Caco-2 (cell line): ENCODE data around the gene EIF3F. TPM values are rescaled to one million over a fixed set of nuclear protein-coding genes. Genes with fewer than 3 reads are reported as not detected.

ENCODE experiments used
- BruUV-seq: library from RNA; stranded (reverse); fragments of 400-500 nt; replicated peaks from 2 replicates; lab custom pipeline; 2021; lab: Mats Ljungman, UMichigan
- CTCF ChIA-PET: fragments of 300-600 bp; sonication (Branson Sonifier 250); formaldehyde crosslinking; loops from one replicate; lab custom pipeline; 2022; ENCODE audit warnings: antibody characterized with exemption; lab: Charles Lee
- POLR2A ChIA-PET: fragments of 300-600 bp; sonication (Branson Sonifier 250); formaldehyde crosslinking; loops from one replicate; lab custom pipeline; 2022; ENCODE audit warnings: antibody characterized with exemption; lab: Charles Lee
- DNase-seq, 2 experiments: peaks; one replicate each; pipeline versions ENCODE4 v3.0.0 to v3.0.0-alpha.2; 2020 to 2022
- H3K27me3 ChIP-seq: replicated peaks from 2 replicates; pipeline ENCODE4 v1.6.0; 2011; ENCODE audit warnings: low read length; ENCODE audit not compliant: control insufficient read depth, insufficient read depth
- H3K36me3 ChIP-seq: 2 replicates; pipeline ENCODE4 v1.5.1; 2011; ENCODE audit warnings: low read length; ENCODE audit not compliant: control insufficient read depth, insufficient read depth
- H3K4me1 ChIP-seq: fragments of 250-450 bp; sonication (Bioruptor Pico); 2 replicates; pipeline ENCODE4 v1.5.1; 2020; ENCODE audit warnings: mild to moderate bottlenecking
- H3K4me3 ChIP-seq: 2 replicates; pipeline ENCODE4 v1.5.1; 2011; ENCODE audit warnings: low read depth, mild to moderate bottlenecking, control low read depth, low read length
- H3K9me3 ChIP-seq: fragments of 250-450 bp; sonication (Bioruptor Pico); 2 replicates; pipeline ENCODE4 v1.5.1; 2020; ENCODE audit warnings: mild to moderate bottlenecking, moderate library complexity
- H3K27ac Mint-ChIP-seq: one replicate; pipeline ENCODE4 v1.8.0; 2022; ENCODE audit warnings: mixed read lengths; ENCODE audit not compliant: unreplicated experiment
- H3K27me3 Mint-ChIP-seq: one replicate; pipeline ENCODE4 v1.8.0; 2022; ENCODE audit warnings: mixed read lengths; ENCODE audit not compliant: insufficient read depth, unreplicated experiment
- H3K36me3 Mint-ChIP-seq: one replicate; pipeline ENCODE4 v1.8.0; 2022; ENCODE audit warnings: mild to moderate bottlenecking, mixed read lengths; ENCODE audit not compliant: insufficient read depth, unreplicated experiment
- H3K4me1 Mint-ChIP-seq: one replicate; pipeline ENCODE4 v1.8.0; 2022; ENCODE audit warnings: low read depth, mixed read lengths; ENCODE audit not compliant: unreplicated experiment
- H3K4me3 Mint-ChIP-seq: one replicate; pipeline ENCODE4 v1.8.0; 2022; ENCODE audit warnings: mild to moderate bottlenecking, moderate library complexity, mixed read lengths; ENCODE audit not compliant: unreplicated experiment
- H3K9me3 Mint-ChIP-seq: one replicate; pipeline ENCODE4 v1.8.0; 2022; ENCODE audit warnings: mixed read lengths; ENCODE audit not compliant: unreplicated experiment
- intact Hi-C: fragments of 100-400 bp; cut with micrococcal nuclease; formaldehyde crosslinking; loops from one replicate; pipeline ENCODE4 v1.10.0; 2022; ENCODE audit not compliant: unreplicated experiment
- total RNA-seq: library from RNA; stranded (reverse); gene quantifications from 2 replicates; pipeline ENCODE4 v1.2.3, GENCODE V29; 2022
- TF ChIP-seq, protein P1 (sequence below), 2 experiments: fragments of 200-600 bp in 1 of 2; IDR thresholded peaks; 1 replicate in 1 of 2; 2 replicates in 1 of 2; pipeline versions ENCODE4 v1.5.1 to v1.8.0; 2011 to 2022; ENCODE audit warnings: antibody characterized with exemption in 1 of 2, control low read depth in 1 of 2, inconsistent platforms in 1 of 2, low read depth in 1 of 2, low read length in 1 of 2, mild to moderate bottlenecking in 1 of 2, moderate library complexity in 1 of 2; ENCODE audit not compliant: insufficient read depth in 1 of 2, severe bottlenecking in 1 of 2, unreplicated experiment in 1 of 2

EIF3F gene
- total RNA-seq, 1 experiment from 2014 or later, result 315 TPM

DNA sequence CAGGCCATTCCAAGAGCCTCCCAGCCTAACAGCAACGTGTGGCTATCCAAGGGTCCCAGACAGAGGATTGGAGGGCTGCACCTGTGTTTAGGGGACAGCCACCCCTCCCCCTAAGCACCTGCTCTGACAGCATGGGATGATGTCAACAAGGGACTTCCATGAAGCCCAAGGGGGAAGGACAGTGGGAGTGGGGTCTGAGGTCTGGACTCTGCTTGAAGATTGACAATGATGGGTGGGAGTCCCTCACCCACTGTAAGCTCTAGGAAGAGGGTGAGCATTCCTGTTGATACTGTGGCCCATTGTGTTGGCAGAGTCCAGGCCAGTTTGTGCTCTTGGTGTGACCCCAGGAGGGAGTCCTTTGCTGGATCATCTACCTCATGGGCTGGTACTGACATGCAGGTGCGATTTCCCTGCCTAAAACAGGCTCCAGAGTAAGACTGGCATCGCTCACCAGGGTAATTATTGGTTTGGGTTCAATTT lies 47.0 kb downstream of the EIF3F start:
- peaks cover 21% of the 10 kb centered on the region for H3K27me3 Mint-ChIP-seq

DNA sequence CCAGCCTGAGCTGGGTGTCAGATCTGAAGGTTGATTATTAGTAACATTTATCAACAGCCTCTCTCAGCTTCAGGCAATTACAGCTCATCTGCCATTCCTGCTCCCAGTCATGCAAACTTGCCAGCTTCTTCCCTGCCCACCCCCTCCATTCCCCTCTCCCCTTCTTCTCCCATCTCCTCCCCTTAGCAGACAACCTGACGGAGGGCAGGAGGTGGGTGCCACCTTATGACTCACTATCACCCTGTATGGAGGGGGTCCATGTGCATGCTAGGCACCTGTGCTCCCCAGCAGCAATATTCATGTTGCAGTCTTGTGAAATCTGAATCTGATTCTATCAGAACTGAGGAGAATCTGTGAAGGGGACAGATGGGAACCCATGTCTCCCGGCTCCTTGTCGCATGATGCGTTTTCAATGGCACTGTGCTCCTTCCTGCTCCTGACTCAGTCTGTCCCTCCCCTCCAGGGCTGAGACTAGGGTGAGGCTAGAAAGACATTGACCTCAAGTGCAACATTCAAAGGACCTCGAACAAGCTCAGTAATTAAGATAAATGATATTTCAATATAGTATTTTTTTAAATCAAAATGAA lies 47.6 kb downstream of the EIF3F start:
- POLR2A ChIA-PET, result no interaction called here
- Histone ChIP-seq H3K4me1 (no peaks in the 10 kb centered on the region), H3K9me3 (no peaks in the 10 kb centered on the region), H3K4me3 (no peak overlapping the region), H3K27me3 (no peaks in the 10 kb centered on the region), H3K36me3 (no peaks in the 10 kb centered on the region)
- intact Hi-C loops, result no loop called here
- H3K27me3 Mint-ChIP-seq, result peaks cover 20% of the 10 kb centered on the region
- TF ChIP-seq, protein P1, sequence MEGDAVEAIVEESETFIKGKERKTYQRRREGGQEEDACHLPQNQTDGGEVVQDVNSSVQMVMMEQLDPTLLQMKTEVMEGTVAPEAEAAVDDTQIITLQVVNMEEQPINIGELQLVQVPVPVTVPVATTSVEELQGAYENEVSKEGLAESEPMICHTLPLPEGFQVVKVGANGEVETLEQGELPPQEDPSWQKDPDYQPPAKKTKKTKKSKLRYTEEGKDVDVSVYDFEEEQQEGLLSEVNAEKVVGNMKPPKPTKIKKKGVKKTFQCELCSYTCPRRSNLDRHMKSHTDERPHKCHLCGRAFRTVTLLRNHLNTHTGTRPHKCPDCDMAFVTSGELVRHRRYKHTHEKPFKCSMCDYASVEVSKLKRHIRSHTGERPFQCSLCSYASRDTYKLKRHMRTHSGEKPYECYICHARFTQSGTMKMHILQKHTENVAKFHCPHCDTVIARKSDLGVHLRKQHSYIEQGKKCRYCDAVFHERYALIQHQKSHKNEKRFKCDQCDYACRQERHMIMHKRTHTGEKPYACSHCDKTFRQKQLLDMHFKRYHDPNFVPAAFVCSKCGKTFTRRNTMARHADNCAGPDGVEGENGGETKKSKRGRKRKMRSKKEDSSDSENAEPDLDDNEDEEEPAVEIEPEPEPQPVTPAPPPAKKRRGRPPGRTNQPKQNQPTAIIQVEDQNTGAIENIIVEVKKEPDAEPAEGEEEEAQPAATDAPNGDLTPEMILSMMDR (IDR thresholded peaks at IDR 0.05; ENCODE audit: insufficient read depth in 1 of 2, low read depth in 1 of 2, low read length in 1 of 2, severe bottlenecking in 1 of 2, unreplicated experiment in 1 of 2), result no peak
- no peaks in the 10 kb centered on the region for H3K9me3 Mint-ChIP-seq
- no peak for DNase-seq
- no TSS peak for BruUV-seq
- H3K4me1 Mint-ChIP-seq, result no peaks in the 10 kb centered on the region
- no peak overlapping the region for H3K4me3 Mint-ChIP-seq
- no peak overlapping the region for H3K27ac Mint-ChIP-seq
- CTCF ChIA-PET, result interaction anchor here (0.9 to 4.0 kb wide), 4 partner anchors 29 to 63 kb away, joined by 3 to 103 read pairs (median 16); no protein-coding TSS in a partner anchor
- H3K36me3 Mint-ChIP-seq, result no peaks in the 10 kb centered on the region

More for the DNA sequence above, 47.0 kb downstream of the EIF3F start:
- intact Hi-C loops, result no loop called here
- Mint-ChIP-seq H3K27ac (no peak overlapping the region), H3K36me3 (no peaks in the 10 kb centered on the region), H3K9me3 (no peaks in the 10 kb centered on the region), H3K4me1 (no peaks in the 10 kb centered on the region), H3K4me3 (no peak overlapping the region)
- no peak for DNase-seq
- TF ChIP-seq, protein P1 (IDR thresholded peaks at IDR 0.05; ENCODE audit: insufficient read depth in 1 of 2, low read depth in 1 of 2, low read length in 1 of 2, severe bottlenecking in 1 of 2, unreplicated experiment in 1 of 2), result no peak
- no peaks in the 10 kb centered on the region for H3K36me3 ChIP-seq
- no peak overlapping the region for H3K4me3 ChIP-seq
- POLR2A ChIA-PET, result no interaction called here
- H3K9me3 ChIP-seq, result no peaks in the 10 kb centered on the region
- CTCF ChIA-PET, result interaction anchor here (0.9 to 4.0 kb wide), 6 partner anchors 17 to 159 kb away, joined by 3 to 103 read pairs (median 4); no protein-coding TSS in a partner anchor
- no peaks in the 10 kb centered on the region for H3K4me1 ChIP-seq
- no TSS peak for BruUV-seq
- H3K27me3 ChIP-seq, result no peaks in the 10 kb centered on the region

DNA sequence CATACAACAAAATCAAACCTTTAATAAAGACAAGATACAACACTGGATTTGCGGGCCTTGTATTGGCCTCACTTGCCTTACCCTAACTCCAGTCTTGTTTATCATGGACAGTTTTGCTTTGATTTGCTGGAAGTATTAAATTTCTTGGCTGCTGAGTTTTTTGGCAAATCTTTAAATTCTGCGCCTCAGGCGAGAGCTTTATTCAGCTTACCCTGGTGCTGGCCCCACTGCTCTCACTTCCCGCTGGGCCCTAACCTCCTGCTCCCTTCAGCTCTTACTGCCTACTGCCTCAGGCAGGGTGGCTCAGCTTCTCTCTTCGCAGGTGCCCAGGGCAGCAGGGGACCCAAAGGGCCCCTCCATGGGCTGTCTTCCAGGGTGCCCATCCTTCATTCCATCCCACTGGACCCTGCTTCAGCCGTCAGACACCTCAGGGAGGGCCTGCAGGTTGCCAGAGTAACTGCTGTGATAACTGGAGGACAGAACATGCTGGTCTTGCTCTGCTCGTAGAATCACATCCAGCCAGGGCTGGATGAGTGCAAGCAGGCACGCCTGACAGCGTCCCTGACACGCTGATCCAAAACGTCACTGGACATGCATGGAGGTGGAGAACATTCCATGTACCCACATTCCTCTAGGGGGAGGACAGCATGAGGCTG lies 48.2 kb downstream of the EIF3F start:
- no peak for DNase-seq
- H3K27me3 ChIP-seq, result no peaks in the 10 kb centered on the region
- Mint-ChIP-seq H3K27ac (no peak overlapping the region), H3K36me3 (no peaks in the 10 kb centered on the region), H3K27me3 (peaks cover 18% of the 10 kb centered on the region), H3K4me1 (no peaks in the 10 kb centered on the region), H3K9me3 (no peaks in the 10 kb centered on the region), H3K4me3 (no peak overlapping the region)
- H3K4me3 ChIP-seq, result no peak overlapping the region
- no peaks in the 10 kb centered on the region for H3K4me1 ChIP-seq
- TF ChIP-seq, protein P1 (IDR thresholded peaks at IDR 0.05; ENCODE audit: insufficient read depth in 1 of 2, low read depth in 1 of 2, low read length in 1 of 2, severe bottlenecking in 1 of 2, unreplicated experiment in 1 of 2), result no peak
- no TSS peak for BruUV-seq
- intact Hi-C loops, result no loop called here
- no peaks in the 10 kb centered on the region for H3K36me3 ChIP-seq
- ChIA-PET POLR2A (no interaction called here), CTCF (interaction anchor here (3.6 to 4.0 kb wide), 2 partner anchors 29 to 63 kb away, joined by 29 to 103 read pairs; no protein-coding TSS in a partner anchor)
- no peaks in the 10 kb centered on the region for H3K9me3 ChIP-seq
